Osteoblast (primary cell): ENCODE measurements around the gene MTMR10. TPM values are rescaled to one million over a fixed set of nuclear protein-coding genes. Genes with fewer than 3 reads are reported as not detected.

ENCODE experiments used
- DNase-seq: peaks from one replicate; pipeline ENCODE4 v3.0.0; 2011; ENCODE audit warnings: low spot score, mixed read lengths; ENCODE audit not compliant: insufficient read length; ENCODE audit errors: missing footprints
- H2AFZ ChIP-seq: 2 replicates; pipeline ENCODE4 v1.6.0; 2011; ENCODE audit warnings: mild to moderate bottlenecking, low read length
- H3K27ac ChIP-seq: 2 replicates; pipeline ENCODE4 v1.5.1; 2011; ENCODE audit warnings: mild to moderate bottlenecking, low read depth, low read length, moderate library complexity
- H3K27me3 ChIP-seq: 2 replicates; pipeline ENCODE4 v1.6.0; 2012; ENCODE audit warnings: mild to moderate bottlenecking, control low read depth, inconsistent platforms, low read length, moderate library complexity; ENCODE audit not compliant: insufficient read depth
- H3K36me3 ChIP-seq: 2 replicates; pipeline ENCODE4 v1.5.1; 2011; ENCODE audit warnings: mild to moderate bottlenecking, low read length, control low read depth, moderate library complexity; ENCODE audit not compliant: insufficient read depth
- H3K4me1 ChIP-seq: 2 replicates; pipeline ENCODE4 v1.5.1; 2011; ENCODE audit warnings: mild to moderate bottlenecking, low read length, control low read depth, moderate library complexity; ENCODE audit not compliant: insufficient read depth
- H3K4me2 ChIP-seq: 2 replicates; pipeline ENCODE4 v1.6.0; 2011; ENCODE audit warnings: mild to moderate bottlenecking, low read length; ENCODE audit not compliant: insufficient read depth
- H3K4me3 ChIP-seq: fragments of 200-600 bp; sonication (generic); 3 replicates; pipeline ENCODE4 v1.5.1; 2012; ENCODE audit warnings: mild to moderate bottlenecking, low read length, inconsistent platforms; ENCODE audit not compliant: insufficient read depth
- H3K79me2 ChIP-seq: 2 replicates; pipeline ENCODE4 v1.6.0; 2012; ENCODE audit warnings: mild to moderate bottlenecking, low read length, control low read depth, inconsistent platforms; ENCODE audit not compliant: insufficient read depth
- H3K9me3 ChIP-seq: 2 replicates; pipeline ENCODE4 v1.5.1; 2011; ENCODE audit warnings: low read depth, low read length, control low read depth
- H4K20me1 ChIP-seq: 2 replicates; pipeline ENCODE4 v1.6.0; 2012; ENCODE audit warnings: mild to moderate bottlenecking, low read length, control low read depth; ENCODE audit not compliant: insufficient read depth
- CTCF ChIP-seq: IDR thresholded peaks from 2 replicates; pipeline ENCODE4 v1.5.1; 2011; ENCODE audit warnings: mild to moderate bottlenecking, low read depth, low read length, moderate library complexity; ENCODE audit errors: extremely low read depth
- total RNA-seq: library from RNA; depleted of rRNA; stranded (reverse); fragments of >200 nt; gene quantifications from 2 replicates; pipeline ENCODE4 v1.2.3, GENCODE V29; 2012

MTMR10 gene
- total RNA-seq, 1 donor = 17.4 TPM

DNA sequence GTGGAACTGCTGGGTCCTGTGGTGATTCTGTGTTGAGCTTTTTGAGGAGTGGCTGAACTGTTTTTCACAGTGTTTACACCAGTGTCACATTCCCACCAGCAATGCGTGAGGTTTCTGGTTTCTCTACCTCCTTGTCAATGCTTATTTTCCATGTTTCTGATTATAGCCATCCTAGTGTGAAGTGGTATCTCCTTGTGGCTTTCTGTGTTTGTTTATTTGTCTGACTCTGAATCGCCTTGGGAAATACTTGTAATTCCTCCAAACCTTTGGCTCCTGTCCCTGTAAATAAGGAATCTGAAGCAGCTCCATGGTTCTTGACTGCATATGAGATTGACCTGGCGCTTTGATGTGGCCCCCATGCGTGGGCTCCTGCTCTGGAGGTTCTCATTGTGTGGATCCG lies 67.1 kb downstream of the MTMR10 start:
- H3K4me3 ChIP-seq = no peak overlapping the region
- peaks cover 69% of the 10 kb centered on the region for H3K36me3 ChIP-seq
- H3K4me2 ChIP-seq = no peak overlapping the region
- H3K9me3 ChIP-seq = no peaks in the 10 kb centered on the region
- H2AFZ ChIP-seq = no peak overlapping the region
- no peak overlapping the region for H3K27ac ChIP-seq
- no peaks in the 10 kb centered on the region for H3K27me3 ChIP-seq
- peaks cover 17% of the 10 kb centered on the region for H3K4me1 ChIP-seq
- no peaks in the 10 kb centered on the region for H4K20me1 ChIP-seq
- TF ChIP-seq CTCF = no peak
- no peak for DNase-seq
- no peaks in the 10 kb centered on the region for H3K79me2 ChIP-seq

- no peak overlapping the region for H2AFZ ChIP-seq
- H3K9me3 ChIP-seq = no peaks in the 10 kb centered on the region
These were observed 68.0 kb downstream of the MTMR10 start for GRCh38 chr15:30923429-30923828.

DNA sequence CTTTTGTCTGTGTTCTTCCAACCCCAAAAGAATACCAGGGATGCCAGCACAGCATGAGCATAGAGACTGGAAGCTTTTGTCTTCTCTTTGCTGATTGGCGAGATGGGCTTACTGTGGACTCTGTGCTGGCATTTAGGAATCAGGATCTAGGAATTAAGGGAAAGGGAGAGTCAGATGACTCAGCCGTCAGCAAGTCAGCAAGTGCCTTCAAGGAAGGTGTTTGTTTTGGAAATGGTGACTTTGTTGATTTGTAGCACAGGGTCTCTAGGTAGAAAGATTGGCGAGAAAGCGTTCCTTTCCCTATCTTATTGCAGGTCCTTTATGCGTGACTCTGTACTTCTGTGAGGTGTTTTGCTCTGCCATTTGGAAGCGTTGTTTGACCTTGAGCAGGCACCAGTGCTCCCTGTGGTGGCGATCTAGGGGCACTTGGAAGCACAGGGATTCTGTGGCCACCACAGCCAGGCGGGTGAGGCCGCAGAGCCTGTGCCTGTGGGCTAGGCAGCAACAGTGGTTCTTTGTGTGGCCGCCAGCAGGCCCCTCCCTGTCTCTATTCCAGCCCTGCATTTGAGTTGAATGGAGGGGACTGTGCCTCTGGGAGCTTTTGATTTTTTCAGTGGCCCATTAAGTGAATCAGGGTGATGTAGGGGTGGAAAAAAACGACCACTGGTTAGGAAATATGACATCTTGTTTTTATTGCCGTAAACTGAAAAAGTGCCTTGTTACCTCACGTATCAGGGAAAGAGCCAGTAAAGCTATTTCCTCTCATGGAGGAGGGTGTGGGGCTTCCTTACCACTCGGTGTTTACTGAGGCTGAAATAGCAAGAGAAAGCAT lies 68.7 kb downstream of the MTMR10 start:
- H3K27ac ChIP-seq = no peak overlapping the region
- H3K9me3 ChIP-seq = no peaks in the 10 kb centered on the region
- DNase-seq = peak; percentile 81
- H4K20me1 ChIP-seq = no peaks in the 10 kb centered on the region
- H3K4me2 ChIP-seq = no peak overlapping the region
- H3K27me3 ChIP-seq = no peaks in the 10 kb centered on the region
- H3K36me3 ChIP-seq = peaks cover 66% of the 10 kb centered on the region
- no peaks in the 10 kb centered on the region for H3K79me2 ChIP-seq
- H2AFZ ChIP-seq = no peak overlapping the region
- H3K4me3 ChIP-seq = no peak overlapping the region
- TF ChIP-seq CTCF = no peak
- peaks cover 17% of the 10 kb centered on the region for H3K4me1 ChIP-seq

More at GRCh38 chr15:30923429-30923828, 68.0 kb downstream of the MTMR10 start:
- Histone ChIP-seq H3K4me3 (no peak overlapping the region), H3K27ac (no peak overlapping the region), H4K20me1 (no peaks in the 10 kb centered on the region), H3K79me2 (no peaks in the 10 kb centered on the region), H3K4me1 (peaks cover 17% of the 10 kb centered on the region), H3K36me3 (peaks cover 66% of the 10 kb centered on the region), H3K4me2 (no peak overlapping the region), H3K27me3 (no peaks in the 10 kb centered on the region)
- no peak for TF ChIP-seq CTCF
- no peak for DNase-seq

- Histone ChIP-seq H3K4me2 (no peak overlapping the region), H3K4me1 (peaks cover 17% of the 10 kb centered on the region), H3K27ac (peak overlapping the region; percentile 51)
These were observed 69.5 kb downstream of the MTMR10 start for GRCh38 chr15:30921781-30922479.

More at GRCh38 chr15:30921781-30922479, 69.5 kb downstream of the MTMR10 start:
- Histone ChIP-seq H3K9me3 (no peaks in the 10 kb centered on the region), H4K20me1 (peaks cover 3% of the 10 kb centered on the region), H3K4me3 (no peak overlapping the region), H3K27me3 (no peaks in the 10 kb centered on the region), H3K36me3 (peaks cover 65% of the 10 kb centered on the region), H3K79me2 (peaks cover 2% of the 10 kb centered on the region), H2AFZ (no peak overlapping the region)
- no peak for TF ChIP-seq CTCF
- DNase-seq = no peak
